Activated B cell treated with CpG ODN at 0.5 μM for 24 hours (primary cell): ENCODE data around the gene SKIDA1. TPM values are rescaled to one million over a fixed set of nuclear protein-coding genes. Genes with fewer than 3 reads are reported as not detected.
A peak's percentile ranks its signal among the peaks of the same experiment; 100 is the strongest.

ENCODE experiments used
- ATAC-seq: fragments of 200-7000 bp; cut with Tn5 transposase; one replicate; pipeline ENCODE4 v1.10.0; 2021; ENCODE audit warnings: low read depth, mild to moderate bottlenecking, moderate library complexity
- CTCF ChIA-PET: fragments of 350-600 bp; sonication (Branson Sonifier 250); formaldehyde crosslinking; loops from one replicate; lab custom pipeline; 2021; ENCODE audit warnings: antibody characterized with exemption; lab: Charles Lee
- POLR2A ChIA-PET: fragments of 350-600 bp; sonication (Branson Sonifier 250); formaldehyde crosslinking; loops from one replicate; lab custom pipeline; 2021; ENCODE audit warnings: antibody characterized with exemption; lab: Charles Lee
- DNase-seq: peaks from one replicate; pipeline ENCODE4 v3.0.0; 2022
- H3K27ac Mint-ChIP-seq: one replicate; pipeline ENCODE4 v1.8.0; 2020; ENCODE audit warnings: mixed read lengths
- H3K27me3 Mint-ChIP-seq: one replicate; pipeline ENCODE4 v1.8.0; 2021; ENCODE audit warnings: mixed read lengths
- H3K36me3 Mint-ChIP-seq: one replicate; pipeline ENCODE4 v1.8.0; 2021; ENCODE audit warnings: low read depth, mixed read lengths
- H3K4me1 Mint-ChIP-seq: one replicate; pipeline ENCODE4 v1.8.0; 2021; ENCODE audit warnings: mixed read lengths
- H3K4me3 Mint-ChIP-seq: one replicate; pipeline ENCODE4 v1.8.0; 2020; ENCODE audit warnings: mild to moderate bottlenecking, mixed read lengths
- H3K9me3 Mint-ChIP-seq: one replicate; pipeline ENCODE4 v1.8.0; 2020; ENCODE audit warnings: mixed read lengths
- intact Hi-C: fragments of 100-400 bp; cut with micrococcal nuclease; formaldehyde crosslinking; loops from one replicate; pipeline ENCODE4 v1.15.1; 2024
- total RNA-seq: library from RNA; stranded (reverse); gene quantifications from 2 replicates; pipeline ENCODE4 v1.2.3, GENCODE V29; 2022
- TF ChIP-seq, protein P1 (sequence below): fragments of 200-600 bp; IDR thresholded peaks from one replicate; pipeline ENCODE4 v1.8.0; 2022; ENCODE audit warnings: antibody characterized with exemption, mild to moderate bottlenecking

SKIDA1 gene
- total RNA-seq, 1 donor from 2014 or later = 0.60 TPM

DNA sequence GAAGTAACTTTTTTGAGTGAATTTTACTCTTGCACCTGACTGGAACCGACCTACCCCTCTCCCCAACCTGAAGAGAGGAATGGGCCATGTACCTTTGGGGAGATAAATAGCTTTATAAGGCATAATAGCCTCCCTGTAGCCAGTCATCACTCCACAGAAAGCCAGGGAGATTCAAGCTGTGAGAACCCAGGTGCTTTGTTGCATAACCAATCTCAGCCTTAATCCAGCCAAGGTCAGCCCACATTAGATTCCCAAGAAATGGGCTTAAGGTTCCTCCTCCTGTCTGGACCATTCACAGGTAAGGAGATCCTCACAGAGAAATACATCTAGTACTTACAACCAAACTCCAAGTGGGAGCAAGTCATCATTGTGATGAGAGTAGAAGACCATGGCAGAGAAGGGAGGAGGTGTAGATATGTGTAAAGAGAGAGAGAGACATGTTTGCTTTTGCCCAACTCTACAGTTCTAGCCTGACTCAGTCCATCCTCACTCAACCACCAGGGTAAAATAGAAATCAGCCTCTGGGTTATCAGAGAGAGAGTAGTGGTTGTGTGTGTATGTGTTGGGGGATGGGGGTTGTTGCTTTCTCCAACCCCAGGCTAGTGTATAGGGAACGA, 23.6 kb downstream of the SKIDA1 start:
- POLR2A ChIA-PET = no interaction called here
- Mint-ChIP-seq H3K4me1 (peaks cover 19% of the 10 kb centered on the region), H3K27me3 (peaks cover 50% of the 10 kb centered on the region), H3K4me3 (no peak overlapping the region), H3K9me3 (no peaks in the 10 kb centered on the region), H3K27ac (no peak overlapping the region), H3K36me3 (no peaks in the 10 kb centered on the region)
- intact Hi-C loops = no loop called here
- DNase-seq (no peak), ATAC-seq (no peak)
- TF ChIP-seq, protein P1, sequence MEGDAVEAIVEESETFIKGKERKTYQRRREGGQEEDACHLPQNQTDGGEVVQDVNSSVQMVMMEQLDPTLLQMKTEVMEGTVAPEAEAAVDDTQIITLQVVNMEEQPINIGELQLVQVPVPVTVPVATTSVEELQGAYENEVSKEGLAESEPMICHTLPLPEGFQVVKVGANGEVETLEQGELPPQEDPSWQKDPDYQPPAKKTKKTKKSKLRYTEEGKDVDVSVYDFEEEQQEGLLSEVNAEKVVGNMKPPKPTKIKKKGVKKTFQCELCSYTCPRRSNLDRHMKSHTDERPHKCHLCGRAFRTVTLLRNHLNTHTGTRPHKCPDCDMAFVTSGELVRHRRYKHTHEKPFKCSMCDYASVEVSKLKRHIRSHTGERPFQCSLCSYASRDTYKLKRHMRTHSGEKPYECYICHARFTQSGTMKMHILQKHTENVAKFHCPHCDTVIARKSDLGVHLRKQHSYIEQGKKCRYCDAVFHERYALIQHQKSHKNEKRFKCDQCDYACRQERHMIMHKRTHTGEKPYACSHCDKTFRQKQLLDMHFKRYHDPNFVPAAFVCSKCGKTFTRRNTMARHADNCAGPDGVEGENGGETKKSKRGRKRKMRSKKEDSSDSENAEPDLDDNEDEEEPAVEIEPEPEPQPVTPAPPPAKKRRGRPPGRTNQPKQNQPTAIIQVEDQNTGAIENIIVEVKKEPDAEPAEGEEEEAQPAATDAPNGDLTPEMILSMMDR = no peak
- CTCF ChIA-PET = no interaction called here

DNA sequence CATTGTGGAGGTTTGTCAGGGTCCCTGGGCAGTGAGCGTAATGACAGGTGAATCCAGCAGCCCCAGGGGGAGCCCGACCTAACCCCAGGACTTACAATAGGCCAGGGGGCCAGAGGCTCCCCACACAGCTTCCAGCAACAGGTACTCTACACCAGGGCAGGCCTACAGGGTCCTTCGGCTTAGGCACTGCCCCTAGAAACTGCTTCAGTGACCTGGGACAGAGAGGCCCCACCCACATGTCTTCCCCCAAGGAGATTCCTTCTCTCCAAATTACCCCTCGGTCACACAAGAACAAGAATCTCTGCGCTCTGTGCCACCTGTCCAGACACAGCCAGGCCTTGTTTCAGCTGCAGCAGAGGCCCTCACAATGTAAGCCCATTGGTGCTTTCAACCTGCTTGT, 24.4 kb downstream of the SKIDA1 start:
- peaks cover 49% of the 10 kb centered on the region for H3K27me3 Mint-ChIP-seq
- CTCF ChIA-PET = no interaction called here

DNA sequence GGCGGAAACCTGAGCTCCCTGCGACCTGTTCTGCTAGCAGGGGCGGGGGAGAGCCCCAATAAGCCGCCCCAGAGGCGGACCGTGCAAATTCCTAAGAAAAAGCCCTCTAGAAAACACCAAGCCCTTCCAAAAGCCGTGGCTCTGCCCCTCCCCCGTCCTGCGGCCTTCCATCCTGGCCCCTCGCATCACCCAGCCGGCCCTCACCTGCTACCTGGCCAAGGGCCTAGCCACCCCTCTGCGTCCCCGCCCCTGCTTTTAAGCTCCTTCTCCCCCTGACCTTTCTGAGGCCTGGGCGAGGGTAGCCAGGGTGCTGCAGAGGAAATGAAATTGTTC, 24.9 kb downstream of the SKIDA1 start:
- Mint-ChIP-seq H3K36me3 (no peaks in the 10 kb centered on the region), H3K27me3 (peaks cover 47% of the 10 kb centered on the region), H3K9me3 (no peaks in the 10 kb centered on the region), H3K4me3 (peak overlapping the region; percentile 46), H3K4me1 (peaks cover 22% of the 10 kb centered on the region), H3K27ac (no peak overlapping the region)
- DNase-seq (no peak), ATAC-seq (no peak)
- TF ChIP-seq, protein P1 = no peak
- POLR2A ChIA-PET = no interaction called here
- intact Hi-C loops = loop anchor here (1.0 kb wide), 1 partner anchor 34 kb away; the partner anchor contains the start of gene MLLT10
- CTCF ChIA-PET = no interaction called here

More for the DNA sequence above, 24.4 kb downstream of the SKIDA1 start:
- H3K4me3 Mint-ChIP-seq = no peak overlapping the region
- no peak overlapping the region for H3K27ac Mint-ChIP-seq
- TF ChIP-seq, protein P1 = no peak
- POLR2A ChIA-PET = no interaction called here
- no peaks in the 10 kb centered on the region for H3K9me3 Mint-ChIP-seq
- no peak for ATAC-seq
- no peaks in the 10 kb centered on the region for H3K36me3 Mint-ChIP-seq
- intact Hi-C loops = no loop called here
- H3K4me1 Mint-ChIP-seq = peaks cover 21% of the 10 kb centered on the region
- no peak for DNase-seq

DNA sequence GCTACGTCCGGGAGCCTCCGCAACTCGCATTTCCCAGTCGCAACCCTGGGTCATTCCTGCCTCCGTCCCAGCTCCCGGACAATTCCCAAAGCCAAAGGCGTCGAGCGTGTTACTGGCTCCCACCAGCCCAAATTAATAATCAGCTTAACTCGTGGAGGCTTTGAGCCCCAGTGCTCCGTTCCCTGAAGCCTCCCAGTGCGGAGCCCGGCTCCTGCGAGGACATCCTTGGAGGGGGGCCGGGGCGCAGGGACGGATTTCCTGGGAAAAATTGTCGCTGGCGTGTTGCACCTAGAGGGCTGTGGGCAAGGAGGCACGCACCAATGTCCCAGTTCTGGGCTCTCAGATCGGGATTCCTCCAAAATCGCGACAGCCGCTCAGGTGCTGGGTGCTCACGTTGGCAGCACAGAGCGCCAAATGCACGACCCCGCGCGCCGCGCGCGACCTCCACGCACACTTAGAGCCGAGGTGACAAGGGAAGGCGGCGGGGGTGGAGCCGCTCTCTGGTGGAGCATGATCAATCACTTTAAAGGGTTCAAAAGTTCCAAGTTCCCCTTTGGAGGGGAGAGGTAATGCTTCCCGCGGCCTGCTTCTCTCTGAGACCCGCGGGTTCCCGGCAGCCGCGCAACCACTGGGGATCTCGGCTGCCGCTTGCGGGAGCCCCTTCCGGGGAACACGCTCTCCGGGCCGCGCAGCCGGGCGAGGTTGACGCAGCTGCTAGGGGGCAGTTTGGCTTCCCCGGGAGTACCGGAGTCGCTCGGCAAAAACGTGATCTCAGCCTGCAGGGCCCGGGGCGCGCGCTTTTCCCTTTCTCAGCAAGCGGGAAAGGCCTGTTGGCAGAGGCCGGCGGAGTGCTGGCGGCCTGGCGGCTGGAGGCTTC, 25.5 kb downstream of the SKIDA1 start:
- Mint-ChIP-seq H3K4me3 (peak overlapping the region; percentile 46), H3K27ac (no peak overlapping the region), H3K9me3 (no peaks in the 10 kb centered on the region), H3K36me3 (no peaks in the 10 kb centered on the region), H3K4me1 (peaks cover 27% of the 10 kb centered on the region), H3K27me3 (peaks cover 52% of the 10 kb centered on the region)
- ChIA-PET CTCF (no interaction called here), POLR2A (no interaction called here)
- TF ChIP-seq, protein P1 = no peak
- intact Hi-C loops = loop anchor here (1.0 to 10.0 kb wide), 6 partner anchors 34 to 1695 kb away; partner anchors contain the start of genes MLLT10, MSRB2 and PTF1A
- no peak for ATAC-seq
- peak; percentile 30 for DNase-seq

DNA sequence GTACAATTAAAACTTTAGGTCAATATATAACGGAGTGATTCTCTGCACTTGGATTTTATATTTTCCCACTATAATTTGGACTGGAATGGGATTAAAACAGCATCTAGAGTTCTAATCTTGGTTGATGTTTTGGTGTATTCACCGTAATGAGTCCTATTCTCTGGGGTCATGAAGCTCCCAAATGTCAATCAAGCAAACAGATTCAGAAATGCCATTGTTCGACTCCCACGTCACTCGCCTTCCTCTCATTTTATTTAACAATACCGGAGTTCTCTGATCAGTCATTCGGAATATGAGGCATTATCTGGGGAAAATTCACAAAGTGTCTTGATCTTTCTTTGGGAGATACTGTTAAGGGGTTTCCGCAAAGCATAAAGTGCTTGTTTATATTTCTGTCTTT, 26.5 kb downstream of the SKIDA1 start:
- Mint-ChIP-seq H3K36me3 (no peaks in the 10 kb centered on the region), H3K4me1 (peaks cover 32% of the 10 kb centered on the region), H3K9me3 (no peaks in the 10 kb centered on the region), H3K27me3 (peaks cover 55% of the 10 kb centered on the region), H3K27ac (peak overlapping the region; percentile 4), H3K4me3 (no peak overlapping the region)
- CTCF ChIA-PET = interaction anchor here (4.1 kb wide), 1 partner anchor 28 kb away, joined by 12 read pairs; the partner anchor contains the start of gene SKIDA1
- intact Hi-C loops = loop anchor here (5.0 to 10.0 kb wide), 5 partner anchors 644 to 1696 kb away; partner anchors contain the start of genes MSRB2 and PTF1A
- TF ChIP-seq, protein P1 = no peak
- no peak for DNase-seq
- POLR2A ChIA-PET = no interaction called here
- ATAC-seq = no peak
